Stimulated activated naive CD4-positive, alpha-beta T cell (primary cell): Measurements from ENCODE around the gene RXRG.

ENCODE experiments used
- DNase-seq, 6 experiments: peaks; one replicate each; lab custom pipeline; 2025; lab: John Stamatoyannopoulos, UW

Gene RXRG

GRCh38 chr1:165449131-165449530, 4.2 kb upstream of the RXRG start:
- no peak for DNase-seq

GRCh38 chr1:165445388-165445787, 462 bp upstream of the RXRG start:
- no peak for DNase-seq

- peak in 1 of 6 experiments; percentile 3 for DNase-seq
These were observed 1.2 kb downstream of the RXRG start for GRCh38 chr1:165443539-165444311.

- DNase-seq, result no peak
These were observed 2.3 kb downstream of the RXRG start for GRCh38 chr1:165442653-165443052.

- DNase-seq, result no peak
These were observed 2.9 kb downstream of the RXRG start for GRCh38 chr1:165442053-165442452.

GRCh38 chr1:165441166-165441880, 3.6 kb downstream of the RXRG start:
- DNase-seq, result no peak

- DNase-seq, result no peak
These were observed 5.6 kb downstream of the RXRG start for GRCh38 chr1:165439330-165439729.

- DNase-seq, result no peak
These were observed 7.9 kb downstream of the RXRG start for GRCh38 chr1:165436994-165437393.

GRCh38 chr1:165435801-165436200, 9.1 kb downstream of the RXRG start:
- DNase-seq, result no peak

- DNase-seq, result no peak
These were observed 10.6 kb downstream of the RXRG start for GRCh38 chr1:165434281-165434680.

- DNase-seq, result no peak
These were observed 13.8 kb downstream of the RXRG start for GRCh38 chr1:165431079-165431478.

GRCh38 chr1:165426745-165427144, 18.2 kb downstream of the RXRG start:
- DNase-seq, result no peak

GRCh38 chr1:165425621-165426020, 19.3 kb downstream of the RXRG start:
- DNase-seq, result no peak

GRCh38 chr1:165424454-165425216, 20.3 kb downstream of the RXRG start:
- peak in 3 of 6 experiments; percentile 39 to 48 (median 46) for DNase-seq

GRCh38 chr1:165423136-165423535, 21.8 kb downstream of the RXRG start:
- no peak for DNase-seq

- DNase-seq, result no peak
These were observed 24.3 kb downstream of the RXRG start for GRCh38 chr1:165420655-165421054.

- DNase-seq, result no peak
These were observed 25.1 kb downstream of the RXRG start for GRCh38 chr1:165419839-165420238.

- DNase-seq, result no peak
These were observed 26.7 kb downstream of the RXRG start for GRCh38 chr1:165418195-165418594.

- no peak for DNase-seq
These were observed 28.1 kb downstream of the RXRG start for GRCh38 chr1:165416876-165417275.

GRCh38 chr1:165415068-165415467, 29.9 kb downstream of the RXRG start:
- no peak for DNase-seq

GRCh38 chr1:165414620-165415019, 30.3 kb downstream of the RXRG start:
- DNase-seq, result no peak

GRCh38 chr1:165411396-165411795, 33.5 kb downstream of the RXRG start:
- no peak for DNase-seq
